MM.1S (cell line): Measurements from ENCODE around the gene ACSL1.

Source experiments
- EZH2 ChIP-seq: fragments of 300-600 bp; sonication (generic); optimal IDR thresholded peaks from 2 replicates; pipeline ENCODE3; 2017; ENCODE audit warnings: low read depth, mild to moderate bottlenecking, antibody characterized with exemption, low read length, mixed read lengths
- EZH2phosphoT487 ChIP-seq: fragments of 300-600 bp; sonication (generic); IDR thresholded peaks from 2 replicates; pipeline ENCODE4 v1.6.1; 2018; ENCODE audit warnings: antibody characterized with exemption, low read length
- TF ChIP-seq, protein P1 (sequence below): fragments of 300-600 bp; sonication (generic); IDR thresholded peaks from 2 replicates; pipeline ENCODE4 v1.5.1; 2016; ENCODE audit warnings: antibody characterized with exemption, low read length, mixed read lengths

DNA sequence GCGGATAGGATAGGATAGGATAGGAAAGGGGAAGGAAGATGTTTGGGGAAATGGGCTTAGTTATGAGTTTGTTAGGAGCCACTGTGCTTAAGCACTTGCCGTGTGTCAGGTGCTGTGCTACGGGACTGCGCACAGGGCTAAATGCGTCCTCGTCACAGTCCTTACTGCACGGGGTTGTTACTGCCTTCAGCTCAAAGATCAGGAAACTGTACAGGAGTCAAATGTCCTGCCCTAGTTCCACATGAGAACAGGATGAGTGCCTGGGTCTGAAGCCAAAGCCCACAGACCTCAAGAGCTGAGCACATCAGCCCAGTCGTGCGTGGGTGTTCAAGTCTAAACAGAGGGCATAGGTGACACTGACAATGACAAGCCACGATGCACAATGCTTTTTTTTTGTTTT, 15.0 kb downstream of the ACSL1 start:
- TF ChIP-seq, protein P1, sequence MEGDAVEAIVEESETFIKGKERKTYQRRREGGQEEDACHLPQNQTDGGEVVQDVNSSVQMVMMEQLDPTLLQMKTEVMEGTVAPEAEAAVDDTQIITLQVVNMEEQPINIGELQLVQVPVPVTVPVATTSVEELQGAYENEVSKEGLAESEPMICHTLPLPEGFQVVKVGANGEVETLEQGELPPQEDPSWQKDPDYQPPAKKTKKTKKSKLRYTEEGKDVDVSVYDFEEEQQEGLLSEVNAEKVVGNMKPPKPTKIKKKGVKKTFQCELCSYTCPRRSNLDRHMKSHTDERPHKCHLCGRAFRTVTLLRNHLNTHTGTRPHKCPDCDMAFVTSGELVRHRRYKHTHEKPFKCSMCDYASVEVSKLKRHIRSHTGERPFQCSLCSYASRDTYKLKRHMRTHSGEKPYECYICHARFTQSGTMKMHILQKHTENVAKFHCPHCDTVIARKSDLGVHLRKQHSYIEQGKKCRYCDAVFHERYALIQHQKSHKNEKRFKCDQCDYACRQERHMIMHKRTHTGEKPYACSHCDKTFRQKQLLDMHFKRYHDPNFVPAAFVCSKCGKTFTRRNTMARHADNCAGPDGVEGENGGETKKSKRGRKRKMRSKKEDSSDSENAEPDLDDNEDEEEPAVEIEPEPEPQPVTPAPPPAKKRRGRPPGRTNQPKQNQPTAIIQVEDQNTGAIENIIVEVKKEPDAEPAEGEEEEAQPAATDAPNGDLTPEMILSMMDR, result no peak
- TF ChIP-seq EZH2 (no peak), EZH2phosphoT487 (no peak)
